BJ (cell line): ENCODE measurements around the gene EPS15. TPM values are rescaled to one million over a fixed set of nuclear protein-coding genes. Genes with fewer than 3 reads are reported as not detected.

Experiments used
- CTCF ChIA-PET: fragments of 350-600 bp; formaldehyde crosslinking; extraction: SDS; loops from one replicate; lab custom pipeline; 2021; ENCODE audit warnings: antibody characterized with exemption, inconsistent platforms; lab: Yijun Ruan, JAX
- POLR2A ChIA-PET: fragments of 300-600 bp; sonication (Branson Sonifier 250); formaldehyde crosslinking; extraction: SDS; loops from one replicate; lab custom pipeline; 2021; ENCODE audit warnings: antibody characterized with exemption; lab: Charles Lee
- DNase-seq: peaks from one replicate; pipeline ENCODE4 v3.0.0-alpha.2; 2011; ENCODE audit warnings: low read depth
- H3K27me3 ChIP-seq: 2 replicates; pipeline ENCODE4 v1.6.0; 2011; ENCODE audit warnings: low read length; ENCODE audit not compliant: control insufficient read depth, insufficient read depth
- H3K36me3 ChIP-seq: 2 replicates; pipeline ENCODE4 v1.5.1; 2011; ENCODE audit warnings: low read length; ENCODE audit not compliant: control insufficient read depth, insufficient read depth
- H3K4me3 ChIP-seq: 2 replicates; pipeline ENCODE4 v1.5.1; 2011; ENCODE audit warnings: low read depth, mild to moderate bottlenecking, control low read depth, low read length
- polyA plus RNA-seq: library from polyadenylated mRNA; depleted of rRNA; stranded (reverse); fragments of >200 nt; gene quantifications from 2 replicates; pipeline ENCODE4 v1.2.3, GENCODE V29; 2011
- TF ChIP-seq, protein P1 (sequence below): IDR thresholded peaks from 2 replicates; pipeline ENCODE4 v1.5.1; 2011; ENCODE audit warnings: low read depth, mild to moderate bottlenecking, control low read depth, inconsistent platforms, low read length, moderate library complexity; ENCODE audit not compliant: insufficient read depth

Gene EPS15
- polyA plus RNA-seq, 1 experiment: 18.7 TPM

DNA sequence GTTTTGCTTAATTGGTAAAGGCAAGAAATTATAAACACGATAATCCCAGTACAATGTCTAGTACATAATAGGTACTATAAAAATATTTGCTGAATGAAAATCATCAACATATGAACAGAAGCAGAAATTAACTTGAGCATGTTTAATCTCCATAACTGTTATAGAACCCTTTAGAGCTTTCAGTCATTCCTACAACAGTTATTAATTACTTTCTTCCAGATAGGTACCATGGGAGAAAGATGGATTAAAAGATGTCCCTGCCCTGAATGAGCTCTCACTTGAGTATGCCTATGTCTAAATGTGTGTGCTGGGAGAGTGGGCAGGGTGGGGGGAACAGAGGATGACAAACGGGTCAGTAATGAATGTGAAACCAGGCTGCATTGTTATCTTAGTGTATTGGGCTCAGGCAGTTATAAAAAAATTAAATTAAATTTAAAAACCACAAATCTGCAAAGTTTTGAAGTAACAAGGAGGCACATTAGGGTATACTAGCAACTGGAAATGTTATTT is 2.4 kb downstream of the EPS15 start:
- no peak for DNase-seq
- ChIA-PET CTCF (no interaction called here), POLR2A (interaction anchor here (0.8 kb wide), 1 partner anchor 10 kb away, joined by 16 read pairs; no protein-coding TSS in a partner anchor)
- TF ChIP-seq, protein P1, sequence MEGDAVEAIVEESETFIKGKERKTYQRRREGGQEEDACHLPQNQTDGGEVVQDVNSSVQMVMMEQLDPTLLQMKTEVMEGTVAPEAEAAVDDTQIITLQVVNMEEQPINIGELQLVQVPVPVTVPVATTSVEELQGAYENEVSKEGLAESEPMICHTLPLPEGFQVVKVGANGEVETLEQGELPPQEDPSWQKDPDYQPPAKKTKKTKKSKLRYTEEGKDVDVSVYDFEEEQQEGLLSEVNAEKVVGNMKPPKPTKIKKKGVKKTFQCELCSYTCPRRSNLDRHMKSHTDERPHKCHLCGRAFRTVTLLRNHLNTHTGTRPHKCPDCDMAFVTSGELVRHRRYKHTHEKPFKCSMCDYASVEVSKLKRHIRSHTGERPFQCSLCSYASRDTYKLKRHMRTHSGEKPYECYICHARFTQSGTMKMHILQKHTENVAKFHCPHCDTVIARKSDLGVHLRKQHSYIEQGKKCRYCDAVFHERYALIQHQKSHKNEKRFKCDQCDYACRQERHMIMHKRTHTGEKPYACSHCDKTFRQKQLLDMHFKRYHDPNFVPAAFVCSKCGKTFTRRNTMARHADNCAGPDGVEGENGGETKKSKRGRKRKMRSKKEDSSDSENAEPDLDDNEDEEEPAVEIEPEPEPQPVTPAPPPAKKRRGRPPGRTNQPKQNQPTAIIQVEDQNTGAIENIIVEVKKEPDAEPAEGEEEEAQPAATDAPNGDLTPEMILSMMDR: no peak
- H3K4me3 ChIP-seq: no peak overlapping the region
- no peaks in the 10 kb centered on the region for H3K36me3 ChIP-seq
- no peaks in the 10 kb centered on the region for H3K27me3 ChIP-seq

DNA sequence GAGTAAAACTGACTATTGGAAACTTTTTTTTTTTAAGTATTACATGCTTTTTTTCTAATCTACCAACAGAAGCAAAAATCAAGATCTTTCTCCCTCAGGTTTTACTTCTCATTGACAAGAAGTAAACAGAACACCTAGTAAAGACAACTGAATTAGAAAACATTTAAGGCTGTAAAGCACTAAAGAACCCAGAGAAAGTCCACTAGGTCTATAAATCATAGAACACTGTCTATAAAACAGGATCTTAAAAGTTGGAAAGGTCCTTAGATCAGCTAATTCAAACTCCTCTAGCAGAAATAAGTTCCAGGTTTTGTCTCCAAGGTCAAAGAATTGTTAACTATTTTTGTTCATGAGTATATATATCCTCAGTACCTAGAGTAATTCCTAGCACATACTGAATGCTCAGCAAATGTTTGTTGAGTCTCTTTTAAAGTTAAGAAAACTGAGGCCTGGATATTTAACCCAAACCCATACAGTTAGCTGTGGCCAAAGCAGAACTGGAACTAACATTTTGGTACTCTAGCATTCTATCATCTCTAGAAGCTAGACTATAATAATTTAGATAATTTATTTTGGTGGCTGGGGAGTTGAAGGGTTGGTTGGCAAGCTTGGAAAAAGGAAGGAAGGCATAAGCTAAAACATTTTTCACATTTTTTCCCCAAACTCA is 3.0 kb downstream of the EPS15 start:
- no peaks in the 10 kb centered on the region for H3K27me3 ChIP-seq
- TF ChIP-seq, protein P1: no peak
- no peak overlapping the region for H3K4me3 ChIP-seq
- CTCF ChIA-PET: no interaction called here
- POLR2A ChIA-PET: interaction anchor here (0.8 kb wide), 1 partner anchor 10 kb away, joined by 16 read pairs; no protein-coding TSS in a partner anchor
- no peak for DNase-seq
- no peaks in the 10 kb centered on the region for H3K36me3 ChIP-seq

DNA sequence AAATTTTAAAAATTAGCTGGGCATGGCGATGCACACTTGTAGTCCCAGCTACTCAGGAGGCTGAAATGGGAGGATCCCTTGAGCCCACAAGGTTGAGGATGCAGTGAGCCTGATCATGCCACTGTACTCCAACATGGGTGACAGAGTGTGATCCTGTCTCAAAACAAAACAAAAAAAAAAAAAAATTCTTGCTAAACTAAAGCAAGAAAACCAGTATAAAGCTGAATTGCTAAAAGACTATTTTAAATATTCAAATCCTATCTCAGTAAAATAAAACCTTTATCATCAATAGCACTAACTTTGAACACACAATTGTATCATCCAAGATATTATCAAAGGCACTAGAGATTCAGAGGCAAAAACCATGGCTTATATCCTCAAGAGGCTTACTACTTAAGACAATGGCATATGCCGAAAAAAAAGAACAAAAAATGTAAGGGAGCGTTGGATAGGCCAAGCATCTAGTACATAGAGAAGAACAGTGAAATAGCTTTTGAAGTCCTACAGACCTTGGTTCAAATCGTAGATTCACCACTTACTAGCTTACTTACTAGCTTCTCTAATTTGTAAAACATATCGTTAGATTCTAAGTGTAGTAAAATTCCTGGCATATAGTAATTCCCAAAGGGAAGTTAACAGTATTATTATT is 3.6 kb downstream of the EPS15 start:
- ChIA-PET POLR2A (no interaction called here), CTCF (interaction anchor here (0.6 kb wide), 1 partner anchor 94 kb away, joined by 3 read pairs; no protein-coding TSS in a partner anchor)
- Histone ChIP-seq H3K27me3 (no peaks in the 10 kb centered on the region), H3K36me3 (no peaks in the 10 kb centered on the region), H3K4me3 (no peak overlapping the region)
- DNase-seq: no peak
- TF ChIP-seq, protein P1: no peak

DNA sequence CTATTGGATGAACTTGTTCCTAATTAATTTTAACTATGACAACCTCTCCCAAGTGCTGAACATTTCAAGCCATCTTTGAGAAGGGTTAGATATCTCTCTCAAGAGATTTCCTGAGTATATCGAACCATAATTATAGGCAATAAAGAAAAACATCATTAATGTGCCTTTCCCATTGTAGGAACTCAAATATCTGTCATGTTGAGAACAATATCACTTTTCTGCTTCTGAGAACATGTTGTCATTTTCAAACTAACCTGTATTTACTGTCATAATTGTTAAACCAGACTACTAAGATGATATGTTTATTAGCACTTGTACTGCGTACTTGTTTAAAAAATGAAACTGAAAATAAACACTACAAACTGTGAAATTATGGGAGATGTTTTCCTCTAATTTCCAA is 4.3 kb downstream of the EPS15 start:
- CTCF ChIA-PET: interaction anchor here (0.6 kb wide), 1 partner anchor 93 kb away, joined by 3 read pairs; no protein-coding TSS in a partner anchor
- no peak for DNase-seq
- H3K4me3 ChIP-seq: no peak overlapping the region
- TF ChIP-seq, protein P1: no peak
- H3K36me3 ChIP-seq: no peaks in the 10 kb centered on the region
- POLR2A ChIA-PET: no interaction called here
- H3K27me3 ChIP-seq: no peaks in the 10 kb centered on the region

DNA sequence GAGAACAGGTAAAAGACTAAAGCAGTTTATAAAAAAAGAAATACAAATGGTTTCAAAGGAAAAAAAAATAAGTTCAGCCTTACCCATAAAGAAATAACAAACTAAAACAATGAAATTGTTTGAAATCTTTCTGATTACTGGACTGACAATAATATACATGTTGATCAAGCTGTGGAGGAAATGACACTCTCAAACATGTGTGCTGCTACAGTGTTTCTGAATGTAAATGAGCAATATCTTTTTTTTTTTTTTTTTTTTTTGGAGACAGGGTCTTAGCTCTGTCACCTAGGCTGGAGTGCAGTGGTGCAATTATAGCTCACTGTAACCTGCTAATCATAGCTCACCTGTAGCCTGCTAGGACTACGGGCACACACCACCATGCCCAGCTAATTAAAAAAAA is 6.5 kb downstream of the EPS15 start:
- H3K27me3 ChIP-seq: no peaks in the 10 kb centered on the region
- DNase-seq: no peak
- no peak overlapping the region for H3K4me3 ChIP-seq
- ChIA-PET POLR2A (no interaction called here), CTCF (interaction anchor here (0.5 to 1.4 kb wide), 3 partner anchors 10 to 92 kb away, joined by 3 to 5 read pairs (median 4); no protein-coding TSS in a partner anchor)
- no peaks in the 10 kb centered on the region for H3K36me3 ChIP-seq
- TF ChIP-seq, protein P1: no peak
